ENCODE measurements around the gene BEST2.
"Not testable (repeated sequence)": the region's sequence is repeated elsewhere in the genome, so short reads cannot be mapped to it uniquely, and the experiment has no call there.

The BEST2 gene

DNA sequence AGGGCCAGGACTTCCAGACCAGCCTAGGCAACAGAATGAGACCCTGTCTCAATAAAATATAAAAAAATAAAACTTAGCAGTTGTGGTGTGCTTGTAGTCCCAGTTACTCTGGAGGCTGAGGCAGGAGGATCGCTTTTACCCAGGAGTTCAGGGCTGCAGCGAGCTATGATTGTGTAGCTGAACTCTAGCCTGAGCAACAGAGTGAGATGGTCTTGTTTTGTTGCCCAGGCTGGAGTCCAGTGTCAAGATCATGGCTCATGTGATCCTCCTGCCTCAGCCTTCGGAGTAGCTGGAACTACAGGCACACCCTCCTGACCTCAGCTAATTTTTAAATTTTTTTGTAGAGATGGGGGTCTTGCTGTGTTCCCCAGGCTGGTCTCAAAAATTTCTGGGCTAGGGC, 35.4 kb downstream of the BEST2 start:
- FAIRE-seq = no peak
- DNase-seq (ENCODE audit: low spot score) = no peak

DNA sequence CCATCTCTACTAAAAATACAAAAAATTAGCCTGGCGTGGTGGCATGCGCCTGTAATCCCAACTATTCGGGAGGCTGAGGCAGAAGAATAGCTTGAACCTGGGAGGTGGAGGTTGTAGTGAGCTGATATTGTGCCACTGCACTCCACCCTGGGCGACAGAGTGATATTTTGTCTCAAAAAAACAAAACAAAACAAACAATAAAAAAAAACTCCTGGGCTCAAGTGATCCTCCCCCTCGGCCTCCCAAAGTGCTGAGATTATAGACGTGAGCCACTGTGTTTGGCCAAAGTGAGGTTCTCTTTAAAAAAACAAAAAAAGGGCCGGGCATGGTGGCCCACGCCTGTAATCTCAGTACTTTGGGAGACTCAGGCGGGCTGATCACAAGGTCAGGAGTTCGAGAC, 35.9 kb downstream of the BEST2 start:
- DNase-seq (ENCODE audit: low spot score) (no peak), FAIRE-seq (no peak)

- no peak for FAIRE-seq
Measured at GRCh38 chr19:12788042-12788681, 36.6 kb downstream of the BEST2 start.

GRCh38 chr19:12788682-12789097, 37.1 kb downstream of the BEST2 start:
- DNase-seq (ENCODE audit: low spot score) (peak; percentile 72), FAIRE-seq (no peak)

More at GRCh38 chr19:12788042-12788681, 36.6 kb downstream of the BEST2 start:
- DNase-seq (ENCODE audit: low spot score) = no peak

- DNase-seq (ENCODE audit: low spot score) (no peak), FAIRE-seq (no peak)
Measured at GRCh38 chr19:12789098-12789903, 37.7 kb downstream of the BEST2 start.

DNA sequence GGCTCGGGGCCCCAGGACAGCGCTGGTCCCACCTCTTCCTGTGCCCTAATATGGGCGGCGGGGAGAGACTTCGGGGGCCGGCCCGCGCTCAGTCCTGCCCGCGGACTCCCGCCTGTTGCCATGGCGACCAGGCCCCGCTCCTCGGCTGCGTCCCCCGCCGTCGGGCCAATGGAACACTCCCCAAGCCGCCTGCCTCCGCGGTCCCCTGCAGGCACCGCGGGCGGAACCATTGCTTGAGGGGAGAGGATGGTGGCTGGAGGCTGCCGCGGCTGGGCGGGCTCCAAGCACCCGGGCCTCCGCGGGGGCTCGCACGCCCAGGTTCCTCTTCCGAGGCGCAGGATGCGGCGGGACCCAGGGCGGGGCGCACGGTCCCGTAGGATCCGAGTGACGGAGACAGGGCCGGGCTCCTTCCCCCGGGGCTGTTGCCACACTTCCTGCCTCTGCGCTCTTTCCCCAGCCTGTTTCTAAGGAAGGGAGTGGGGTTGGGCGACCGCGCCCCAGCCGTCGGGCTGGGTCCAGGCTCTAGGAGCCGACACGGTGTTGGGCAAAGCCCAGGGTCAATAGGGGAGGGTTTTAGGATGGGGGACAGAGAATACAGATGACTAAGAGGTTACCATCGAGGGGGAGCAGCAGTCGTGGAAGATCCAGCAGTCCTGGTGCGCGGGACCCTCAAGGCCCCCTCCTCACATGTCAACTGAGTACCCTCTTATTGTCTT, 38.5 kb downstream of the BEST2 start:
- DNase-seq (ENCODE audit: low spot score) (peak; percentile 86), FAIRE-seq (no peak)

GRCh38 chr19:12790628-12791344, 39.2 kb downstream of the BEST2 start:
- no peak for FAIRE-seq

DNA sequence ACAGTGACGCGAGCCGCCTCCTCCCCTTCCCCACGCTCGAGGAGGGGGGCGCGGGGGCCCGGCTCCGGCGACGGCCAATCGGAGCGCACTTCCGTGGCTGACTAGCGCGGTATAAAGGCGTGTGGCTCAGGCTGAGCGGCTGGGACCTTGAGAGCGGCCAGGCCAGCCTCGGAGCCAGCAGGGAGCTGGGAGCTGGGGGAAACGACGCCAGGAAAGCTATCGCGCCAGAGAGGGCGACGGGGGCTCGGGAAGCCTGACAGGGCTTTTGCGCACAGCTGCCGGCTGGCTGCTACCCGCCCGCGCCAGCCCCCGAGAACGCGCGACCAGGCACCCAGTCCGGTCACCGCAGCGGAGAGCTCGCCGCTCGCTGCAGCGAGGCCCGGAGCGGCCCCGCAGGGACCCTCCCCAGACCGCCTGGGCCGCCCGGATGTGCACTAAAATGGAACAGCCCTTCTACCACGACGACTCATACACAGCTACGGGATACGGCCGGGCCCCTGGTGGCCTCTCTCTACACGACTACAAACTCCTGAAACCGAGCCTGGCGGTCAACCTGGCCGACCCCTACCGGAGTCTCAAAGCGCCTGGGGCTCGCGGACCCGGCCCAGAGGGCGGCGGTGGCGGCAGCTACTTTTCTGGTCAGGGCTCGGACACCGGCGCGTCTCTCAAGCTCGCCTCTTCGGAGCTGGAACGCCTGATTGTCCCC, 39.9 kb downstream of the BEST2 start, which contains the start of gene JUNB:
Gene JUNB (plus strand): TSS at position 142 of the 706 bp plus-strand sequence. CDS start 286 bp downstream, at position 428.
- DNase-seq (ENCODE audit: low spot score) (peak; percentile 90), FAIRE-seq (peak; percentile 57)

More at GRCh38 chr19:12790628-12791344, 39.2 kb downstream of the BEST2 start:
- no peak for DNase-seq (ENCODE audit: low spot score)

GRCh38 chr19:12792051-12792852, 40.7 kb downstream of the BEST2 start:
- DNase-seq (ENCODE audit: low spot score) = peak; percentile 44
- FAIRE-seq = no peak

GRCh38 chr19:12792853-12793289, 41.3 kb downstream of the BEST2 start:
- no peak for FAIRE-seq

DNA sequence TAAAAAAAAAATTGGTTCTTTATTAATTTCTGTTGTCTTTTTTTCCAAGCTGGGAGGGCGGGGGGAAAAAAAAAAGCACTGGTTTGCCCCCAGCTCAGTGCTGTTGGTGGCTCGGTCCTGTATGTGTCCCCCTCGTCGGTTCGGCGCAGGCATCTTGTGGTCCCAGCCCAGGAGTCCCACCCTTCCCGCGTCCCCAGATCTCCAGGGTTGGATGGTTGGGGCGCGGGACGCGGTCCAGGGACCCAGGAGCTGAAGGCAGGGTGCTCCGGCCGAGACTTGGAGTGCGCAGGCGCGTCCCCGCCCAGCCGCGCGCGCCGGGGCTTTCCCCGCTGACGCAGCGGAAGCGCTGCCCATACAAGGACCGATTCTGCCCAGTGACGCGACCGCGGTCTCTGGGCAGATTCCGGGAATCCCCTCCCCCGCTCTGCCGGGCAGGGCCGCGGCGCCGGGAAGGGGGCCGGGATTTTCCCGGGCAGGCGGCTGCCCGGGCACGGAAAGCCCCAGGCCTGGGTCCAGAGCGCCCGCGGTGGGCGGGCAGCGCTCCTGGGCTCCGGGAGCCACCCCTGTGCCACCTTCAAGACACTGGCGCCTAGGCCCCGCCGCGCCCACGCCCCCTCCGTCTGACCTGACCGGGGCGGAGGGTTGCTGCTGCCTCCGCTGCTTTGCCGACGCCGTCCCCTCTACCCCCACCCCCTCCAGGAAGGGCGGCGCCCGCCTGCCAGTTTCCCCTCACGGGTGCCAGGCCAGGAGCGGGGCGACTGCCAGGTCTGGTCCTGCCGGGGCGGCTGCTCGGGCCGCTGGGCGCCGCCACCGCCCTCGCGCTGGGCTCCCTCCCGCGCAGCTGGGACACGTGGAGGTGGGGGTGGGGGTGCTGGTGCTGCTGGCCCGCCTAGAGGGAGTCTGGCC, 42.0 kb downstream of the BEST2 start:
- FAIRE-seq = no peak
- peak; percentile 93 for DNase-seq (ENCODE audit: low spot score)

More at GRCh38 chr19:12792853-12793289, 41.3 kb downstream of the BEST2 start:
- no peak for DNase-seq (ENCODE audit: low spot score)

GRCh38 chr19:12794196-12794941, 42.8 kb downstream of the BEST2 start:
- FAIRE-seq = no peak
- no peak for DNase-seq (ENCODE audit: low spot score)

DNA sequence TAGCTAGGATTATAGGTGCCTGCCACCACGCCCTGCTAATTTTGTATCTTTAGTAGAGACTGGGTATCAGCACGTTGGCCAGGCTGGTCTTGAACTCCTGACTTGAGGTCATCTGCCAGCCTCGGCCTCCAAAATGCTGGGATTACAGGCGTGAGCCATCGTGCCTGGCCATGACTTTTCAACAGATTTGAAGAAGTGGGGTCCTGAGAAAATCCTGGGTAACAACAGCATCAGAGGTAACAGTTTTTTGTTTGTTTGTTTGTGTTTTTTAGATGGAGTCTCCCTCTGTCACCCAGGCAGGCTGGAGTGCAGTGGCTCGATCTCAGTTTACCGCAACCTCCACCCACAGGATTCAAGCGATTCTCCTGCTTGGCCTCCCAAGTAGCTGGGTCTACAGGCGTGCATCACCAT, 43.4 kb downstream of the BEST2 start:
- no peak for FAIRE-seq

GRCh38 chr19:12796146-12797071, 44.8 kb downstream of the BEST2 start:
- no peak for FAIRE-seq

More for the DNA sequence above, 43.4 kb downstream of the BEST2 start:
- no peak for DNase-seq (ENCODE audit: low spot score)

DNA sequence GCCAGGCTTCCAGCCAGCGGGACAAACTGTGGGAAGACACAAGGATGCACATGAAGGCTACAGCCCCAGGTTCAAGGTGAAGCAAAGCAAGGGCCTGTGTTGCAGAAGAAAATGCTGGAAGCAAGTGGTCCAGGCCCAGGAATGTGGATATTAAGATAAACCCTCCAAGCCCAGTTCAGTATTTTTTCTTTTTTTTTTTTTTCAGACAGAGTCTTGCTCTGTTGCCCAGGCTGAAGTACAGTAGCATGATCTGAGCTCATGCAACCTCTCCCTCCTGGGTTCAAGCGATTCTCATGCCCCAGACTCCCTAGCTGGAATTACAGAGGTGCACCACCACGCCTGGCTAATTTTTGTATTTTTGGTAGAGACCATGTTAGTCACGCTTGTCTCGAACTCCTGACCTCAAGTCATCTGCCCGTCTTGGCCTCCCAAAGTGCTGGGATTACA, 45.6 kb downstream of the BEST2 start:
- FAIRE-seq = no peak

More at GRCh38 chr19:12796146-12797071, 44.8 kb downstream of the BEST2 start:
- DNase-seq (ENCODE audit: low spot score) = peak; percentile 75

GRCh38 chr19:12797607-12798006, 46.0 kb downstream of the BEST2 start:
- not testable (repeated sequence) for FAIRE-seq

More for the DNA sequence above, 45.6 kb downstream of the BEST2 start:
- DNase-seq (ENCODE audit: low spot score) = no peak

More at GRCh38 chr19:12797607-12798006, 46.0 kb downstream of the BEST2 start:
- DNase-seq (ENCODE audit: low spot score) = not testable (repeated sequence)
